SK-N-SH (cell line): Measurements from ENCODE around the gene B4GALNT3. TPM values are rescaled to one million over a fixed set of nuclear protein-coding genes. Genes with fewer than 3 reads are reported as not detected.

Experiments used
- CTCF ChIA-PET: fragments of 300-600, 350-600 bp; formaldehyde crosslinking; extraction: SDS; loops from one replicate; lab custom pipeline; 2021; lab: Yijun Ruan, JAX
- POLR2A ChIA-PET: fragments of 350-600 bp; sonication (Branson Sonifier 250); formaldehyde crosslinking; extraction: SDS; loops from one replicate; lab custom pipeline; 2020; ENCODE audit warnings: antibody characterized with exemption, inconsistent platforms; lab: Yijun Ruan, JAX
- DNase-seq: peaks from one replicate; pipeline ENCODE4 v3.0.0; 2012
- H2AFZ ChIP-seq: fragments of 200-600 bp; sonication (generic); 2 replicates; pipeline ENCODE4 v1.8.1; 2016; ENCODE audit warnings: antibody characterized with exemption, mild to moderate bottlenecking, low read depth
- H3F3A ChIP-seq: fragments of 200-600 bp; sonication (generic); replicated peaks from 2 replicates; pipeline ENCODE3; 2016; ENCODE audit warnings: antibody characterized with exemption, mild to moderate bottlenecking; ENCODE audit not compliant: insufficient read depth
- H3K27ac ChIP-seq, 2 experiments: fragments of 200-500 bp in 1 of 2; fragments of 200-600 bp in 1 of 2; sonication (Bioruptor generic) in 1 of 2; sonication (generic), shearing (Covaris generic) in 1 of 2; 2 replicates each; pipeline versions ENCODE4 v1.5.1 to v1.6.1; 2014 to 2016; ENCODE audit warnings: low read depth in 2 of 2, inconsistent platforms in 1 of 2, low read length in 1 of 2, mild to moderate bottlenecking in 1 of 2, mixed read lengths in 1 of 2
- H3K27me3 ChIP-seq: fragments of 200-600 bp; sonication (generic), shearing (Covaris generic); 2 replicates; pipeline ENCODE4 v1.6.1; 2016; ENCODE audit warnings: mixed run types; ENCODE audit not compliant: insufficient read depth
- H3K36me3 ChIP-seq, 2 experiments: fragments of 200-500 bp in 1 of 2; fragments of 200-600 bp in 1 of 2; sonication (Bioruptor generic) in 1 of 2; sonication (generic) in 1 of 2; replicated peaks in 1 of 2; 2 replicates each; pipeline versions ENCODE3 to v1.5.1; 2014 to 2016; ENCODE audit warnings: low read length in 1 of 2, mild to moderate bottlenecking in 1 of 2; ENCODE audit not compliant: insufficient read depth in 2 of 2, control insufficient read depth in 1 of 2
- H3K4me1 ChIP-seq, 2 experiments: fragments of 200-500 bp in 1 of 2; fragments of 200-600 bp in 1 of 2; sonication (Bioruptor generic) in 1 of 2; sonication (generic), shearing (Covaris generic) in 1 of 2; 2 replicates each; pipeline versions ENCODE4 v1.5.1 to v1.6.1; 2014 to 2016; ENCODE audit warnings: low read depth in 1 of 2, low read length in 1 of 2, mixed run types in 1 of 2; ENCODE audit not compliant: insufficient read depth in 2 of 2, control insufficient read depth in 1 of 2
- H3K4me2 ChIP-seq: fragments of 200-600 bp; sonication (generic), shearing (Covaris generic); 2 replicates; pipeline ENCODE4 v1.6.1; 2017; ENCODE audit warnings: mixed run types
- H3K4me3 ChIP-seq, 2 experiments: fragments of 200-500 bp in 1 of 2; fragments of 200-600 bp in 1 of 2; sonication (Bioruptor generic) in 1 of 2; sonication (generic), shearing (Covaris generic) in 1 of 2; 2 replicates each; pipeline versions ENCODE4 v1.5.1 to v1.8.1; 2014 to 2016; ENCODE audit warnings: low read depth in 2 of 2, inconsistent platforms in 1 of 2, low read length in 1 of 2, mild to moderate bottlenecking in 1 of 2, mixed read lengths in 1 of 2, moderate library complexity in 1 of 2
- H3K79me2 ChIP-seq: fragments of 200-600 bp; sonication (generic); 2 replicates; pipeline ENCODE4 v1.8.1; 2017; ENCODE audit warnings: mild to moderate bottlenecking; ENCODE audit not compliant: insufficient read depth
- H3K9ac ChIP-seq: fragments of 200-600 bp; sonication (generic); 2 replicates; pipeline ENCODE4 v1.6.1; 2017; ENCODE audit warnings: mixed run types
- H3K9me2 ChIP-seq: fragments of 200-600 bp; sonication (generic); 2 replicates; pipeline ENCODE4 v1.6.1; 2017; ENCODE audit warnings: mixed run types
- H3K9me3 ChIP-seq: fragments of 200-600 bp; sonication (generic); 2 replicates; pipeline ENCODE4 v1.6.1; 2017; ENCODE audit warnings: mixed run types, mild to moderate bottlenecking, moderate library complexity
- H4K20me1 ChIP-seq: fragments of 200-600 bp; sonication (generic); 2 replicates; pipeline ENCODE4 v1.6.1; 2017; ENCODE audit warnings: mild to moderate bottlenecking, mixed run types; ENCODE audit not compliant: insufficient read depth
- CHD2 ChIP-seq: fragments of 150-350 bp; IDR thresholded peaks from 2 replicates; pipeline ENCODE4 v1.6.1; 2018; ENCODE audit warnings: low read length; ENCODE audit not compliant: partially characterized antibody
- ELF1 ChIP-seq: IDR thresholded peaks from 2 replicates; pipeline ENCODE4 v1.4.0; 2012
- EZH2phosphoT487 ChIP-seq: fragments of 200-600 bp; sonication (generic); IDR thresholded peaks from 2 replicates; pipeline ENCODE4 v1.6.1; 2017; ENCODE audit warnings: low read depth, mixed run types, mild to moderate bottlenecking, antibody characterized with exemption, moderate library complexity, borderline replicate concordance
- GABPA ChIP-seq: IDR thresholded peaks from 2 replicates; pipeline ENCODE4 v1.4.0; 2012; ENCODE audit warnings: low read depth, mild to moderate bottlenecking
- NFIC ChIP-seq: IDR thresholded peaks from 2 replicates; pipeline ENCODE4 v1.4.0; 2012; ENCODE audit warnings: borderline replicate concordance
- POLR2AphosphoS5 ChIP-seq: IDR thresholded peaks from 2 replicates; pipeline ENCODE4 v1.6.1; 2012; ENCODE audit warnings: low read depth, low read length
- RAD21 ChIP-seq: IDR thresholded peaks from 2 replicates; pipeline ENCODE4 v1.6.1; 2012; ENCODE audit warnings: mild to moderate bottlenecking, low read length
- RXRA ChIP-seq: IDR thresholded peaks from 2 replicates; pipeline ENCODE4 v1.4.0; 2012; ENCODE audit warnings: low read depth, mild to moderate bottlenecking, borderline replicate concordance
- SMC3 ChIP-seq: IDR thresholded peaks from 2 replicates; pipeline ENCODE4 v1.6.1; 2012; ENCODE audit warnings: low read depth, low read length, improper control_type of control experiment
- TCF12 ChIP-seq: IDR thresholded peaks from 2 replicates; pipeline ENCODE4 v1.4.0; 2012
- YY1 ChIP-seq: IDR thresholded peaks from 2 replicates; pipeline ENCODE4 v1.4.0; 2012; ENCODE audit warnings: low read depth, mild to moderate bottlenecking
- WGBS: methylation state at CpG from one replicate; pipeline ENCODE4 v1.1.6; 2017; ENCODE audit warnings: low lambda C conversion rate; 5-methylcytosine and 5-hydroxymethylcytosine counted together
- polyA plus RNA-seq, 3 experiments: library from polyadenylated mRNA; depleted of rRNA; stranded (reverse); fragments of >200 nt; gene quantifications; 2 replicates each; pipeline ENCODE4 v1.2.3, GENCODE V29; 2012
- TF ChIP-seq, protein P1 (sequence below): IDR thresholded peaks from 2 replicates; pipeline ENCODE4; 2012
- TF ChIP-seq, protein P2 (sequence below): IDR thresholded peaks from 2 replicates; pipeline ENCODE4 v1.4.0; 2012; ENCODE audit warnings: low read depth, borderline replicate concordance
- TF ChIP-seq, protein P3 (sequence below): IDR thresholded peaks from 2 replicates; pipeline ENCODE4 v1.4.0; 2012; ENCODE audit warnings: low read depth
- TF ChIP-seq, protein P4 (sequence below): IDR thresholded peaks from 2 replicates; pipeline ENCODE4 v1.6.1; 2012; ENCODE audit warnings: mild to moderate bottlenecking, low read depth, low read length, moderate library complexity
- TF ChIP-seq, protein P5 (sequence below): fragments of 200-600 bp; sonication (generic); IDR thresholded peaks from 2 replicates; pipeline ENCODE4 v1.6.1; 2017; ENCODE audit warnings: antibody characterized with exemption, mild to moderate bottlenecking, moderate library complexity

Gene B4GALNT3
- polyA plus RNA-seq, 1 of the 3 experiments (the other 2 are of a cell fraction) = 0.53 TPM

DNA sequence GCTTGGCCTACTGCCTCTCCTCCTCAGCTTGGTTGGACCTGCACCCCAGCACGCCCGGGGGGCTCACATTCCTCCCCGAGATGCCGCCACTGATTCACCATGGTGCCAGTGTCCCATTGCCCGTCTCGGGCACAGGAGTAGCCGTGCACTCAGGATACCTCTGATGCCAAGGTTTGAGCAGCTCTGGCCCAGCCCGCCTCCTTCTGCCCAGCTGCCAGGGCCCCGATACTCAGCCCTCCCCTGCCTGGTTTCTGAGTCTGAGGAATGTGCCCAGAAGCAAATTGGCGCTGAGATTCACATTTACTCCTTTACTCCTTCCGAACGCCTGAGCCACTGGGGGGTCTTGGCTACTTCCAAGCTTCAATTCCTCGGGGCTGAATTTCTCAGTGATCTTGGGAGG, 140.0 kb downstream of the B4GALNT3 start:
- Histone ChIP-seq H3K79me2 (no peaks in the 10 kb centered on the region), H2AFZ (no peak overlapping the region), H3K4me3 (no peak overlapping the region), H3K4me1 (peaks cover 0 to 5% of the 10 kb centered on the region in 2 experiments; a peak in 1 of 4 replicates), H3K27ac (no peak overlapping the region), H3K9me2 (no peaks in the 10 kb centered on the region), H3K27me3 (no peaks in the 10 kb centered on the region), H3F3A (no peaks in the 10 kb centered on the region), H3K9ac (no peak overlapping the region), H3K9me3 (no peaks in the 10 kb centered on the region), H4K20me1 (no peaks in the 10 kb centered on the region), H3K4me2 (no peak overlapping the region), H3K36me3 (no peaks in the 10 kb centered on the region)
- DNase-seq = no peak
- POLR2A ChIA-PET = no interaction called here
- WGBS = 92% methylated on average over 8 of the region's 13 CpGs
- CTCF ChIA-PET = interaction anchor here (0.8 to 1.5 kb wide), 4 partner anchors 20 to 30 kb away, joined by 3 to 5 read pairs (median 4); no protein-coding TSS in a partner anchor
- no peak for TF ChIP-seq RXRA
- no peak for TF ChIP-seq YY1
- TF ChIP-seq NFIC = no peak
- TF ChIP-seq POLR2AphosphoS5 = no peak
- TF ChIP-seq, protein P1, sequence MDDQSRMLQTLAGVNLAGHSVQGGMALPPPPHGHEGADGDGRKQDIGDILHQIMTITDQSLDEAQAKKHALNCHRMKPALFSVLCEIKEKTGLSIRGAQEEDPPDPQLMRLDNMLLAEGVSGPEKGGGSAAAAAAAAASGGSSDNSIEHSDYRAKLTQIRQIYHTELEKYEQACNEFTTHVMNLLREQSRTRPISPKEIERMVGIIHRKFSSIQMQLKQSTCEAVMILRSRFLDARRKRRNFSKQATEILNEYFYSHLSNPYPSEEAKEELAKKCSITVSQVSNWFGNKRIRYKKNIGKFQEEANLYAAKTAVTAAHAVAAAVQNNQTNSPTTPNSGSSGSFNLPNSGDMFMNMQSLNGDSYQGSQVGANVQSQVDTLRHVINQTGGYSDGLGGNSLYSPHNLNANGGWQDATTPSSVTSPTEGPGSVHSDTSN = no peak
- TF ChIP-seq TCF12 = no peak
- TF ChIP-seq, all 33 proteins: peak for 0

DNA sequence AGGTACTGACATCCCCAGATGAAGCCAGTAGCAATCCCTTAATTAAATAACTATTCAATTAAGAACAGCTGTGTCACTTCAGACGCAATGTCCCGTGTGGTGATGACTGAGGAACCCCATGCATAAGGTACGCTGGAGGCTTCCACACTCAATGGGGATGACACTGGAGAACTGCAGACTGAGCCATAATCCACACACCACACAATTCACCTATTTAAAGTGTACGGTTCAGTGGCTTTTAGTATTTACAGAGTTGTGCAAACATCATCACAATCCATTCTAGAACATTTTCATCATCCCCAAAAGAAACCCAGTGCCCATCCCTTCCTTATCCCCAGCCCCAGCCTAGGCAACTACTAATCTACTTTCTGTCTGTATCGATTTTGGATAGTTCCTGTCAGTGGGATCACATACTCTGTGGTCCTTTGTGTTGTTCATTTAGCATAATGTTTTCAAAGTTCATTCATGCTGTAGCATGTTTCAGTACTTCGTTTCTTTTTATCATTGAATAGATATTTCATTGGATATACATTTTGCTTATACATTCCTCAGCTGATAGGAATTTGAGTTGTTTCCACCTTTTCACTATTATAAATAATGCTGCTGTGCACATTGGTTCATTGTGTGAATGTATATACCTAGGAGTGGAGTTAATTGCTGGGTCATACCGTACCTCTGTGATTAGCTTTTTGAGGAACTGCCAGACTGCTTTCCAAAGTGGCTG, 142.4 kb downstream of the B4GALNT3 start:
- H3K9me2 ChIP-seq = no peaks in the 10 kb centered on the region
- 76% methylated on average over 7 of the region's 7 CpGs for WGBS
- no peaks in the 10 kb centered on the region for H3K27me3 ChIP-seq
- no peaks in the 10 kb centered on the region for H3K9me3 ChIP-seq
- no peaks in the 10 kb centered on the region for H3K79me2 ChIP-seq
- H3K36me3 ChIP-seq = no peaks in the 10 kb centered on the region
- no peak overlapping the region for H3K9ac ChIP-seq
- CTCF ChIA-PET = interaction anchor here (1.5 kb wide), 1 partner anchor 32 kb away, joined by 3 read pairs; no protein-coding TSS in a partner anchor
- H3K4me2 ChIP-seq = no peak overlapping the region
- no peak overlapping the region for H3K27ac ChIP-seq
- H2AFZ ChIP-seq = no peak overlapping the region
- DNase-seq = no peak
- no peaks in the 10 kb centered on the region for H3F3A ChIP-seq
- POLR2A ChIA-PET = no interaction called here
- no peak overlapping the region for H3K4me3 ChIP-seq
- H4K20me1 ChIP-seq = no peaks in the 10 kb centered on the region
- peaks cover 0 to 5% of the 10 kb centered on the region in 2 experiments; a peak in 1 of 4 replicates for H3K4me1 ChIP-seq
- no peak for TF ChIP-seq GABPA
- TF ChIP-seq EZH2phosphoT487 = no peak
- TF ChIP-seq, protein P2, sequence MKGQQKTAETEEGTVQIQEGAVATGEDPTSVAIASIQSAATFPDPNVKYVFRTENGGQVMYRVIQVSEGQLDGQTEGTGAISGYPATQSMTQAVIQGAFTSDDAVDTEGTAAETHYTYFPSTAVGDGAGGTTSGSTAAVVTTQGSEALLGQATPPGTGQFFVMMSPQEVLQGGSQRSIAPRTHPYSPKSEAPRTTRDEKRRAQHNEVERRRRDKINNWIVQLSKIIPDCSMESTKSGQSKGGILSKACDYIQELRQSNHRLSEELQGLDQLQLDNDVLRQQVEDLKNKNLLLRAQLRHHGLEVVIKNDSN = no peak
- TF ChIP-seq, protein P3, sequence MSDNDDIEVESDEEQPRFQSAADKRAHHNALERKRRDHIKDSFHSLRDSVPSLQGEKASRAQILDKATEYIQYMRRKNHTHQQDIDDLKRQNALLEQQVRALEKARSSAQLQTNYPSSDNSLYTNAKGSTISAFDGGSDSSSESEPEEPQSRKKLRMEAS = no peak
- TF ChIP-seq, protein P4, sequence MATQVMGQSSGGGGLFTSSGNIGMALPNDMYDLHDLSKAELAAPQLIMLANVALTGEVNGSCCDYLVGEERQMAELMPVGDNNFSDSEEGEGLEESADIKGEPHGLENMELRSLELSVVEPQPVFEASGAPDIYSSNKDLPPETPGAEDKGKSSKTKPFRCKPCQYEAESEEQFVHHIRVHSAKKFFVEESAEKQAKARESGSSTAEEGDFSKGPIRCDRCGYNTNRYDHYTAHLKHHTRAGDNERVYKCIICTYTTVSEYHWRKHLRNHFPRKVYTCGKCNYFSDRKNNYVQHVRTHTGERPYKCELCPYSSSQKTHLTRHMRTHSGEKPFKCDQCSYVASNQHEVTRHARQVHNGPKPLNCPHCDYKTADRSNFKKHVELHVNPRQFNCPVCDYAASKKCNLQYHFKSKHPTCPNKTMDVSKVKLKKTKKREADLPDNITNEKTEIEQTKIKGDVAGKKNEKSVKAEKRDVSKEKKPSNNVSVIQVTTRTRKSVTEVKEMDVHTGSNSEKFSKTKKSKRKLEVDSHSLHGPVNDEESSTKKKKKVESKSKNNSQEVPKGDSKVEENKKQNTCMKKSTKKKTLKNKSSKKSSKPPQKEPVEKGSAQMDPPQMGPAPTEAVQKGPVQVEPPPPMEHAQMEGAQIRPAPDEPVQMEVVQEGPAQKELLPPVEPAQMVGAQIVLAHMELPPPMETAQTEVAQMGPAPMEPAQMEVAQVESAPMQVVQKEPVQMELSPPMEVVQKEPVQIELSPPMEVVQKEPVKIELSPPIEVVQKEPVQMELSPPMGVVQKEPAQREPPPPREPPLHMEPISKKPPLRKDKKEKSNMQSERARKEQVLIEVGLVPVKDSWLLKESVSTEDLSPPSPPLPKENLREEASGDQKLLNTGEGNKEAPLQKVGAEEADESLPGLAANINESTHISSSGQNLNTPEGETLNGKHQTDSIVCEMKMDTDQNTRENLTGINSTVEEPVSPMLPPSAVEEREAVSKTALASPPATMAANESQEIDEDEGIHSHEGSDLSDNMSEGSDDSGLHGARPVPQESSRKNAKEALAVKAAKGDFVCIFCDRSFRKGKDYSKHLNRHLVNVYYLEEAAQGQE = no peak
- no peak for TF ChIP-seq ELF1
- TF ChIP-seq, protein P5, sequence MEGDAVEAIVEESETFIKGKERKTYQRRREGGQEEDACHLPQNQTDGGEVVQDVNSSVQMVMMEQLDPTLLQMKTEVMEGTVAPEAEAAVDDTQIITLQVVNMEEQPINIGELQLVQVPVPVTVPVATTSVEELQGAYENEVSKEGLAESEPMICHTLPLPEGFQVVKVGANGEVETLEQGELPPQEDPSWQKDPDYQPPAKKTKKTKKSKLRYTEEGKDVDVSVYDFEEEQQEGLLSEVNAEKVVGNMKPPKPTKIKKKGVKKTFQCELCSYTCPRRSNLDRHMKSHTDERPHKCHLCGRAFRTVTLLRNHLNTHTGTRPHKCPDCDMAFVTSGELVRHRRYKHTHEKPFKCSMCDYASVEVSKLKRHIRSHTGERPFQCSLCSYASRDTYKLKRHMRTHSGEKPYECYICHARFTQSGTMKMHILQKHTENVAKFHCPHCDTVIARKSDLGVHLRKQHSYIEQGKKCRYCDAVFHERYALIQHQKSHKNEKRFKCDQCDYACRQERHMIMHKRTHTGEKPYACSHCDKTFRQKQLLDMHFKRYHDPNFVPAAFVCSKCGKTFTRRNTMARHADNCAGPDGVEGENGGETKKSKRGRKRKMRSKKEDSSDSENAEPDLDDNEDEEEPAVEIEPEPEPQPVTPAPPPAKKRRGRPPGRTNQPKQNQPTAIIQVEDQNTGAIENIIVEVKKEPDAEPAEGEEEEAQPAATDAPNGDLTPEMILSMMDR = no peak
- TF ChIP-seq RAD21 = no peak
- no peak for TF ChIP-seq YY1
- TF ChIP-seq, protein P1 = no peak
- no peak for TF ChIP-seq SMC3
- TF ChIP-seq NFIC = no peak
- TF ChIP-seq CHD2 = no peak
